Activated B cell treated with CpG ODN at 0.5 μM for 24 hours (primary cell): ENCODE data around the gene GATAD2B. TPM values are rescaled to one million over a fixed set of nuclear protein-coding genes. Genes with fewer than 3 reads are reported as not detected.

Experiments
- ATAC-seq: fragments of 200-7000 bp; cut with Tn5 transposase; one replicate; pipeline ENCODE4 v1.10.0; 2021; ENCODE audit warnings: low read depth, mild to moderate bottlenecking, moderate library complexity
- CTCF ChIA-PET: fragments of 350-600 bp; sonication (Branson Sonifier 250); formaldehyde crosslinking; loops from one replicate; lab custom pipeline; 2021; ENCODE audit warnings: antibody characterized with exemption; lab: Charles Lee
- POLR2A ChIA-PET: fragments of 350-600 bp; sonication (Branson Sonifier 250); formaldehyde crosslinking; loops from one replicate; lab custom pipeline; 2021; ENCODE audit warnings: antibody characterized with exemption; lab: Charles Lee
- DNase-seq: peaks from one replicate; pipeline ENCODE4 v3.0.0; 2022
- H3K27ac Mint-ChIP-seq: one replicate; pipeline ENCODE4 v1.8.0; 2020; ENCODE audit warnings: mixed read lengths
- H3K27me3 Mint-ChIP-seq: one replicate; pipeline ENCODE4 v1.8.0; 2021; ENCODE audit warnings: mixed read lengths
- H3K36me3 Mint-ChIP-seq: one replicate; pipeline ENCODE4 v1.8.0; 2021; ENCODE audit warnings: low read depth, mixed read lengths
- H3K4me1 Mint-ChIP-seq: one replicate; pipeline ENCODE4 v1.8.0; 2021; ENCODE audit warnings: mixed read lengths
- H3K4me3 Mint-ChIP-seq: one replicate; pipeline ENCODE4 v1.8.0; 2020; ENCODE audit warnings: mild to moderate bottlenecking, mixed read lengths
- H3K9me3 Mint-ChIP-seq: one replicate; pipeline ENCODE4 v1.8.0; 2020; ENCODE audit warnings: mixed read lengths
- intact Hi-C: fragments of 100-400 bp; cut with micrococcal nuclease; formaldehyde crosslinking; loops from one replicate; pipeline ENCODE4 v1.15.1; 2024
- total RNA-seq: library from RNA; stranded (reverse); gene quantifications from 2 replicates; pipeline ENCODE4 v1.2.3, GENCODE V29; 2022
- TF ChIP-seq, protein P1 (sequence below): fragments of 200-600 bp; IDR thresholded peaks from one replicate; pipeline ENCODE4 v1.8.0; 2022; ENCODE audit warnings: antibody characterized with exemption, mild to moderate bottlenecking

The GATAD2B gene
- total RNA-seq, 1 donor from 2014 or later, result 86.3 TPM

DNA sequence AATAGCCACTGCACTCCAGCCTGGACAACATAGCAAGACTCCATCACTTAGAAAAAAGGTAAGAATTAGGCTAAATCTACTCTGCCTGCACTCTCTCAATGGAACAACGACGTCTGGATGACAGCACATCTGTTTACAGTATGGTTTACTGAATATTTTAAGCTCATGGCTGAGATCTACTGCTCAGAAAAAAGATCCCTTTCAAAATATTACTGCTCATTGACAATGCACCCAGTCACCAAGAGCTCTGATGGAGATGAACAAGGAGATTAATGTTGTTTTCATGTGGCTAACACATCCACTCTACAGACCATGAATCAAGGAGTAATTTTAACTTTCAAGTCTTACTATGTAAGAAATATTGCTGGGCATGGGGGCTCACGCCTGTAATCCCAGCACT lies 89.6 kb downstream of the GATAD2B start:
- TF ChIP-seq, protein P1, sequence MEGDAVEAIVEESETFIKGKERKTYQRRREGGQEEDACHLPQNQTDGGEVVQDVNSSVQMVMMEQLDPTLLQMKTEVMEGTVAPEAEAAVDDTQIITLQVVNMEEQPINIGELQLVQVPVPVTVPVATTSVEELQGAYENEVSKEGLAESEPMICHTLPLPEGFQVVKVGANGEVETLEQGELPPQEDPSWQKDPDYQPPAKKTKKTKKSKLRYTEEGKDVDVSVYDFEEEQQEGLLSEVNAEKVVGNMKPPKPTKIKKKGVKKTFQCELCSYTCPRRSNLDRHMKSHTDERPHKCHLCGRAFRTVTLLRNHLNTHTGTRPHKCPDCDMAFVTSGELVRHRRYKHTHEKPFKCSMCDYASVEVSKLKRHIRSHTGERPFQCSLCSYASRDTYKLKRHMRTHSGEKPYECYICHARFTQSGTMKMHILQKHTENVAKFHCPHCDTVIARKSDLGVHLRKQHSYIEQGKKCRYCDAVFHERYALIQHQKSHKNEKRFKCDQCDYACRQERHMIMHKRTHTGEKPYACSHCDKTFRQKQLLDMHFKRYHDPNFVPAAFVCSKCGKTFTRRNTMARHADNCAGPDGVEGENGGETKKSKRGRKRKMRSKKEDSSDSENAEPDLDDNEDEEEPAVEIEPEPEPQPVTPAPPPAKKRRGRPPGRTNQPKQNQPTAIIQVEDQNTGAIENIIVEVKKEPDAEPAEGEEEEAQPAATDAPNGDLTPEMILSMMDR, result no peak
- peak overlapping the region; percentile 6 for H3K27ac Mint-ChIP-seq
- no peaks in the 10 kb centered on the region for H3K27me3 Mint-ChIP-seq
- ChIA-PET POLR2A (interaction anchor here (0.6 to 1.2 kb wide), 2 partner anchors 13 to 21 kb away, joined by 3 to 4 read pairs; no protein-coding TSS in a partner anchor), CTCF (interaction anchor here (1.3 kb wide), 1 partner anchor 154 kb away, joined by 5 read pairs; the partner anchor contains the start of gene RAB13)
- no peaks in the 10 kb centered on the region for H3K9me3 Mint-ChIP-seq
- no peak overlapping the region for H3K4me3 Mint-ChIP-seq
- peaks cover 10% of the 10 kb centered on the region for H3K4me1 Mint-ChIP-seq
- intact Hi-C loops, result no loop called here
- ATAC-seq (no peak), DNase-seq (no peak)
- H3K36me3 Mint-ChIP-seq, result peaks cover 36% of the 10 kb centered on the region

DNA sequence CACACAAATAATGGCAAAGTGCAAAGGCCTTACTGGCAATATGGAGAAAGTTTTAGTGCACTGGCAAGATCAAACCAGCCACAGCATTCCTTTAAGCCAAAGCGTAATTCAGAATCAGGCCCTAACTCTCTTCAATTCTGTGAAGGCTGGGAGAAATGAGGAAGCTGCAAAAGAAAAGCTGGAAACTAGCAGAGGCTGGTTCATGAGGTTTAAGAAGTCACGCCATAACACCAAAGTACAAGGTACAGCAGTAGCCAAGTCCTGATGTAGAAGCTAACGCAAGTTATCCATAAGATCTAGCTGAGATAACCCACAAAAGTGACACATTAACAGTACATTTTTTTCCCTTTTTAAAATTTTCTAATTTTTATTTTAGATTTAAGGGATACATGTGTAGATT lies 90.5 kb downstream of the GATAD2B start:
- TF ChIP-seq, protein P1, result no peak
- ChIA-PET POLR2A (interaction anchor here (1.2 kb wide), 1 partner anchor 22 kb away, joined by 4 read pairs; no protein-coding TSS in a partner anchor), CTCF (interaction anchor here (1.3 kb wide), 1 partner anchor 154 kb away, joined by 5 read pairs; the partner anchor contains the start of gene RAB13)
- Mint-ChIP-seq H3K27ac (no peak overlapping the region), H3K4me1 (peaks cover 8% of the 10 kb centered on the region), H3K27me3 (no peaks in the 10 kb centered on the region), H3K4me3 (no peak overlapping the region), H3K9me3 (no peaks in the 10 kb centered on the region), H3K36me3 (peaks cover 39% of the 10 kb centered on the region)
- ATAC-seq, result no peak
- intact Hi-C loops, result no loop called here
- no peak for DNase-seq

DNA sequence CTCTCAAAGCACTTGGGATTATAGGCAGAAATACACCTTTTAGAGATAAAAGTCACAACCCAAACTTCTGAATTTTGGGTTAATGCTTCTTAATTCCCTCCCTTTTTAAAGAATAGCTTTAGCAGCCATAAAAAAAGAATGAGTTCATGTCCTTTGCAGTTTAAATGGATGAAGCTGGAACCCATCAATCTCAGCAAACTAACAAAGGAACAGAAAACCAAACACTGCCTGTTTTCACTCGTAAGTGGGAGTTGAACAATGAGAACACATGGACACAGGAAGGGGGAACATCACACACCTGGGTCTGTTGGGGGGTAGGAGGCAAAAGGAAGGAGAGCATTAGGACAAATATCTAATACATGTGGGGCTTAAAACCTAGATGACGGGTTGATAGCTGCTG lies 91.7 kb downstream of the GATAD2B start:
- peaks cover 39% of the 10 kb centered on the region for H3K36me3 Mint-ChIP-seq
- no peak overlapping the region for H3K27ac Mint-ChIP-seq
- CTCF ChIA-PET, result no interaction called here
- POLR2A ChIA-PET, result no interaction called here
- ATAC-seq (no peak), DNase-seq (no peak)
- peaks cover 8% of the 10 kb centered on the region for H3K4me1 Mint-ChIP-seq
- H3K4me3 Mint-ChIP-seq, result no peak overlapping the region
- no peaks in the 10 kb centered on the region for H3K9me3 Mint-ChIP-seq
- intact Hi-C loops, result no loop called here
- TF ChIP-seq, protein P1, result no peak
- no peaks in the 10 kb centered on the region for H3K27me3 Mint-ChIP-seq

DNA sequence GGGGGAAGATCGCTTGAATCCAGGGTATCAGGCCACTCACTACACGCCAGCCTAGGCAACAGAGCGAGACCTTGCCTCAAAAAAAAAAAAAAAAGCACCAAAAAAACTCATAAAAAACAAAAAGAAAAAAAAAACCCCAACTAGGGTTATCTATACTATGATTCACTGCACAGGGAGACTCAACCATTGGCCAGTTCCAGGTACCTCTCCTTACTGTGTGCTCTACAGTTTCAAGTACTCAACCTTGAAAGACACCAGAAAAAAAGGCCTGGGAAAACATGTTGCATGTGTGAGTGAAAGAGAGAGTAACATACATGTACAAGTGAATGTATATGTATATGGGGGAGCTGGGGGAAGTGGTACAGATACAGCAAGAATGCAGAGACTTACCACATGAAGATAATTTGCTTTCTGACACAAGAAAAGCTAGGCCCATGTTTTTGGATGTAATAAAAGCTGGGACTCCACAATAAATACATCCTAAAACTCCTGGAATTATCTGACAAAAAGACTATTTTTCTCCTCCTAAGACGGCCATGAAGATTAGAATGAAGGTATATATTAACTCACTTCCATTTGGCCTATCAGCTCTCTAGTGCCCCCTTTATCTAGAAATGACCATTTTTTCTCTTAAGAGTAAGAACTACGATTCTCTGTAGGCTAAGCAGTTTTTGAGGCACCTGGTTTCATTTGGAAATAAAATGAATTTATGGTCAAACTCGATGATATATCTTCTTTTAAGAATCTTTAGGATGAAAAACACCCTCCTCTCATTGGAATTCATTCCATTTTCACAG lies 95.4 kb downstream of the GATAD2B start:
- no peak overlapping the region for H3K27ac Mint-ChIP-seq
- peaks cover 11% of the 10 kb centered on the region for H3K4me1 Mint-ChIP-seq
- no peak overlapping the region for H3K4me3 Mint-ChIP-seq
- DNase-seq (no peak), ATAC-seq (no peak)
- POLR2A ChIA-PET, result interaction anchor here (0.6 to 1.9 kb wide), 7 partner anchors 45 to 780 kb away, joined by 3 to 12 read pairs (median 5); partner anchors contain the start of genes GATAD2B and RPS27
- CTCF ChIA-PET, result interaction anchor here (0.9 to 1.5 kb wide), 3 partner anchors 89 to 123 kb away, joined by 3 read pairs; no protein-coding TSS in a partner anchor
- no peaks in the 10 kb centered on the region for H3K27me3 Mint-ChIP-seq
- H3K9me3 Mint-ChIP-seq, result no peaks in the 10 kb centered on the region
- TF ChIP-seq, protein P1, result no peak
- intact Hi-C loops, result no loop called here
- H3K36me3 Mint-ChIP-seq, result peaks cover 47% of the 10 kb centered on the region

DNA sequence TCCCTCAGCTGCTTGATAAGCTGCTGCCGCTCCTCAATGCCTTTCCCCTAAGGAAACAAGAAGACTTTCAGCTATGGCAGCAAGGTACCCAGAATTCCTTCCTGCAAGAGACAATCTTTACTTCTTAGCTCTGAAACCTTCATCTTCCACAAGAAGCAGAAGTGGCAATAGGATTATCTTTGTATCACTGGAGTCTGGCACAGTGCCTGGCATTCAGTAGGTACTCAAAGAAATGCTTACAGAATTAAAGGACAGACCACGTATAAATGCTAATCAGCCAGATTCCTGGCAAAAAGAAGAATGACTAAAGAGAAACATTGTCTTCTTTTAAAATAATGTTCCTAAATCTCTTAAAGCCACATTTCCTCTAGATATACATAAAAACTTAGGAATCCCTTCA lies 103.9 kb downstream of the GATAD2B start:
- Mint-ChIP-seq H3K27ac (no peak overlapping the region), H3K9me3 (no peaks in the 10 kb centered on the region), H3K27me3 (no peaks in the 10 kb centered on the region), H3K4me3 (no peak overlapping the region), H3K4me1 (peaks cover 7% of the 10 kb centered on the region), H3K36me3 (peaks cover 53% of the 10 kb centered on the region)
- intact Hi-C loops, result no loop called here
- ChIA-PET POLR2A (no interaction called here), CTCF (interaction anchor here (1.5 kb wide), 1 partner anchor 147 kb away, joined by 3 read pairs; no protein-coding TSS in a partner anchor)
- DNase-seq (no peak), ATAC-seq (no peak)
- TF ChIP-seq, protein P1, result no peak
